Karpas-422 (cell line): ENCODE results near the gene UTP20. TPM values are rescaled to one million over a fixed set of nuclear protein-coding genes. Genes with fewer than 3 reads are reported as not detected.

ENCODE experiments used
- DNase-seq: peaks from one replicate; pipeline ENCODE4 v3.0.0-alpha.2; 2015
- H2AFZ ChIP-seq: fragments of 200-600 bp; sonication (generic); 2 replicates; pipeline ENCODE4 v1.6.1; 2014; ENCODE audit warnings: antibody characterized with exemption, low read length, mixed read lengths
- H3K27ac ChIP-seq: fragments of 200-600 bp; sonication (generic); 2 replicates; pipeline ENCODE4 v1.5.1; 2014; ENCODE audit warnings: mild to moderate bottlenecking, low read length, moderate library complexity
- H3K27me3 ChIP-seq: fragments of 200-600 bp; sonication (generic); 2 replicates; pipeline ENCODE4 v1.6.1; 2014; ENCODE audit warnings: low read length, mixed read lengths
- H3K36me3 ChIP-seq: fragments of 200-600 bp; sonication (generic); 2 replicates; pipeline ENCODE4 v1.6.1; 2014; ENCODE audit warnings: low read length, mixed read lengths; ENCODE audit not compliant: insufficient read depth
- H3K4me1 ChIP-seq: fragments of 200-600 bp; sonication (generic); 2 replicates; pipeline ENCODE4 v1.6.1; 2014; ENCODE audit warnings: mild to moderate bottlenecking, low read length, mixed read lengths
- H3K4me2 ChIP-seq: fragments of 200-600 bp; sonication (generic); 2 replicates; pipeline ENCODE4 v1.6.1; 2014; ENCODE audit warnings: low read length, low read depth, mild to moderate bottlenecking; ENCODE audit not compliant: poor library complexity, severe bottlenecking
- H3K4me3 ChIP-seq: fragments of 200-600 bp; sonication (generic); 2 replicates; pipeline ENCODE4 v1.5.1; 2014; ENCODE audit warnings: mild to moderate bottlenecking, antibody characterized with exemption, low read length, mixed read lengths
- H3K79me2 ChIP-seq: fragments of 200-600 bp; sonication (generic); 2 replicates; pipeline ENCODE4 v1.6.1; 2014; ENCODE audit warnings: mild to moderate bottlenecking, low read length, mixed read lengths
- H3K9ac ChIP-seq: fragments of 200-600 bp; sonication (generic); 2 replicates; pipeline ENCODE4 v1.6.0; 2014; ENCODE audit warnings: low read length
- H3K9me2 ChIP-seq: fragments of 200-600 bp; sonication (generic), shearing (Covaris generic); replicated peaks from 2 replicates; pipeline ENCODE4 v1.6.0; 2014; ENCODE audit warnings: mild to moderate bottlenecking, low read length, moderate library complexity; ENCODE audit not compliant: insufficient read depth
- H3K9me3 ChIP-seq: fragments of 300-700, 200-600 bp; sonication (generic); 2 replicates; pipeline ENCODE4 v1.6.1; 2014; ENCODE audit warnings: low read length, mixed read lengths
- H4K20me1 ChIP-seq: fragments of 200-600 bp; sonication (generic); 2 replicates; pipeline ENCODE4 v1.6.1; 2014; ENCODE audit warnings: mild to moderate bottlenecking, antibody characterized with exemption, low read length, low read depth; ENCODE audit not compliant: insufficient read depth
- total RNA-seq: library from RNA; depleted of rRNA; stranded (reverse); fragments of >200 nt; shearing (Covaris generic); gene quantifications from 2 replicates; pipeline ENCODE4 v1.2.3, GENCODE V29; 2014; ENCODE audit warnings: low replicate concordance; rRNA removed

Gene UTP20
- 9.9 and 15.2 TPM in 2 replicates for total RNA-seq

DNA sequence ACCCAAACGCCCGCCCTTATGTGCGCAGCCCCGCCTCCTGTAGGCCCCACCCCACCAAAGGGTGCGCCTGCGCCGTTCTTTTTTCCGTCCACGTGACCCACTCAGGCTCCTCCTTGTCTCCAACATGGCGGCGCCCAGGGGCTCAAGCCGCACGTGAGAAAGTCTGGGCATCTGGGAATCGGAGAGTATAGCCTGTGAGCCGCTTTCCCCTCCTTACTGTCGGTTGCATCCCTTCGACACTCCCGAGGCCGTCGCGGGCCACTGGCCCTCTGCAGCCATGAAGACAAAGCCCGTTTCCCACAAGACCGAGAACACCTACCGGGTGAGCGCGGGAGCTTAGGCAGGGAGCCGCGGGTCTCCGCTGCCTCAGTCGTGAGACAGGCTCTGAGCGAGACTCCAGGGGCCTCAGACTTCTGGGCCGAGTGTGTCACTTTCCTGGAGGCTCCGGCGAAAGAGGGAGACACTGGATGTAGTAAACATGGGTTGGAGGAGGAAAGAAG is at the start of gene UTP20:
TSS of gene UTP20 (plus strand) at position 100 of the 500 bp plus-strand sequence. CDS start at position 278, 178 bp downstream.
- Histone ChIP-seq H3K9me2 (no peaks in the 10 kb centered on the region), H3K4me2 (peak within 1 kb of the TSS; percentile 88), H3K27ac (no peak within 1 kb of the TSS)

GRCh38 chr12:101230547-101230946 is 49.4 kb upstream of the UTP20 start:
- no peaks in the 10 kb centered on the region for H3K36me3 ChIP-seq
- H3K4me3 ChIP-seq, result no peak overlapping the region
- H3K9me3 ChIP-seq, result no peaks in the 10 kb centered on the region

More for the DNA sequence above, at the start of gene UTP20:
- no peaks in the 10 kb centered on the region for H3K27me3 ChIP-seq
- peak; percentile 98 for DNase-seq
- peak within 1 kb of the TSS; percentile 75 for H3K9ac ChIP-seq
- no peaks in the 10 kb centered on the region for H3K9me3 ChIP-seq
- H2AFZ ChIP-seq, result peak within 1 kb of the TSS; percentile 93; the same call in 1 of the 2 replicates
- H3K36me3 ChIP-seq, result peaks cover 11% of the 10 kb centered on the region; the same call in 1 of the 2 replicates
- peak within 1 kb of the TSS; percentile 92 for H3K4me3 ChIP-seq
- H3K4me1 ChIP-seq, result peaks cover 11% of the 10 kb centered on the region
- H3K79me2 ChIP-seq, result peaks cover 39% of the 10 kb centered on the region
- H4K20me1 ChIP-seq, result no peaks in the 10 kb centered on the region

DNA sequence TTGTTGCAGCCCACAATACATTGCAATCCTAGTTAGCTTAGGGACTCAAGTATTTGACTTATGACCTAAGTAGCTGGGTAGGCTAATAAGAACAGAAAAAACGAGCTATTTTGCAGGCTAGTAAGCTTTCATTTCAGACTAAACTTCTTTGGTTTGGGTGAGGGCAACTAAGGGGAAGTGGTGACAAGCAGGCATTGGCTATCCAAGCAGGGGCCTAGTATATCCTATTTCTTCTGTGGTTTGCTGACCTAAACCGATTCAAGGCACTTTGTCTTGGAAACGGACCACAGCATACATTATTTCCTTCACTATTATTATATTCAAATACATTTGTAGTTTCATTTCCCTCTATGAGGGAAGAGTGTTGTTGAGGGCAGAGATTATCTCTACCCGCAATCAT is 48.3 kb upstream of the UTP20 start:
- Histone ChIP-seq H3K27ac (no peak overlapping the region), H3K9ac (no peak overlapping the region), H3K79me2 (no peaks in the 10 kb centered on the region), H3K9me2 (no peaks in the 10 kb centered on the region), H3K36me3 (no peaks in the 10 kb centered on the region), H4K20me1 (no peaks in the 10 kb centered on the region), H3K4me3 (no peak overlapping the region), H3K4me2 (no peak overlapping the region), H3K4me1 (peaks cover 4% of the 10 kb centered on the region; the same call in 1 of the 2 replicates), H3K27me3 (no peaks in the 10 kb centered on the region), H3K9me3 (no peaks in the 10 kb centered on the region), H2AFZ (no peak overlapping the region)
- DNase-seq, result no peak

More at GRCh38 chr12:101230547-101230946, 49.4 kb upstream of the UTP20 start:
- no peaks in the 10 kb centered on the region for H3K79me2 ChIP-seq
- no peaks in the 10 kb centered on the region for H4K20me1 ChIP-seq
- H3K4me2 ChIP-seq, result no peak overlapping the region
- no peaks in the 10 kb centered on the region for H3K9me2 ChIP-seq
- H3K27ac ChIP-seq, result no peak overlapping the region
- H3K9ac ChIP-seq, result no peak overlapping the region
- no peak for DNase-seq
- H3K27me3 ChIP-seq, result no peaks in the 10 kb centered on the region
- no peak overlapping the region for H2AFZ ChIP-seq
- peaks cover 4% of the 10 kb centered on the region; the same call in 1 of the 2 replicates for H3K4me1 ChIP-seq

GRCh38 chr12:101235686-101236085 is 44.2 kb upstream of the UTP20 start:
- Histone ChIP-seq H2AFZ (no peak overlapping the region), H3K9me3 (no peaks in the 10 kb centered on the region), H4K20me1 (no peaks in the 10 kb centered on the region), H3K9ac (no peak overlapping the region), H3K4me1 (peaks cover 4% of the 10 kb centered on the region; the same call in 1 of the 2 replicates), H3K9me2 (no peaks in the 10 kb centered on the region), H3K4me3 (no peak overlapping the region), H3K36me3 (no peaks in the 10 kb centered on the region), H3K79me2 (no peaks in the 10 kb centered on the region), H3K27ac (no peak overlapping the region), H3K4me2 (no peak overlapping the region), H3K27me3 (no peaks in the 10 kb centered on the region)
- no peak for DNase-seq

DNA sequence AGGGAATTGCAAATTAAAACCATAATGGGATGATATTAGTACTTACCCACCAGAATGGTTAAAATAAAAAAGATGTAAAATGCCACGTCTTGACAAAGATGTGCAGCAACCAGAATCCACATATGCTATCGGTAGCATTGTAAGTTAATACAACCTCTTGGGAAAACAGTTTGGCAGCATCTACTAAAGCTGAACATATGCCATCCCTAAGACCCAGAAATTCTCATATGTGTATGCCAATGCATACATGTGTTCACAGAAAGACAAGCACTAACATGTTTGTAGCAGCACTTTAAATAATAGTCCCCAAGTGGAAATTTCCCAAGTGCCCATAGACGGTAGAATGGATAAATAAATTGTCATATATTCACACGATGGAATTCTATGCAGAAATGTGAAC is 41.6 kb upstream of the UTP20 start:
- Histone ChIP-seq H3K9ac (no peak overlapping the region), H3K4me3 (no peak overlapping the region), H3K36me3 (no peaks in the 10 kb centered on the region), H3K27me3 (no peaks in the 10 kb centered on the region), H3K4me2 (no peak overlapping the region), H3K9me2 (no peaks in the 10 kb centered on the region), H4K20me1 (no peaks in the 10 kb centered on the region), H3K4me1 (peaks cover 2% of the 10 kb centered on the region), H3K9me3 (no peaks in the 10 kb centered on the region), H2AFZ (no peak overlapping the region), H3K27ac (no peak overlapping the region), H3K79me2 (no peaks in the 10 kb centered on the region)
- DNase-seq, result no peak

DNA sequence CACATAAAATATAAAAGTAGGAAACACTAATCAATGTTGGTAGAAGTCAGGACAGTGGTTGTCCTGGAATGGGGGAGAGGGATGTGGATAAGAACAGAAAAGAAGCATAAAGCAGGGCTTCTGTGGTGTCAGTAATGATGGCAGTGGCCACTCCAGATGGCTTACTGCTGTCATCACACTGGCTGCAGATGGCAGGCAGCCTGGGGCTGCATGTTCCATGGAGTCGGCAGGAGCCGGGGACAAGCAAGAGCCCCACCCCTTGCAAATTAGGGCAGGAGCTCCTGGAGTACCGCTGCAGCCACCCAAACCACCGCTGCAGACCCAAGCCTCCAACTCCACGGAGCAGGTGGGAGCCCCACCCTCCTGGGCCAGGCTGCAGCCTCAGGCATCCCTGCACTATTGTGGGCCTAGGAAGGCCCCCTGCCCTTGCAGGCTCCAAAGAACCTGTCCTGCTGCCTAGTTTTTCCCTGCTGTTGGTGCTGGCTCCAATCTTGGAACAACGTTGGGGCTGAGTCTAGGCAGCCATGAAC is 41.0 kb upstream of the UTP20 start:
- H3K4me1 ChIP-seq, result peaks cover 8% of the 10 kb centered on the region
- H3K9me2 ChIP-seq, result no peaks in the 10 kb centered on the region
- no peak overlapping the region for H3K4me3 ChIP-seq
- no peak overlapping the region for H3K27ac ChIP-seq
- H3K4me2 ChIP-seq, result no peak overlapping the region
- no peaks in the 10 kb centered on the region for H3K79me2 ChIP-seq
- no peaks in the 10 kb centered on the region for H3K36me3 ChIP-seq
- H2AFZ ChIP-seq, result no peak overlapping the region
- H3K9me3 ChIP-seq, result no peaks in the 10 kb centered on the region
- no peaks in the 10 kb centered on the region for H3K27me3 ChIP-seq
- H4K20me1 ChIP-seq, result no peaks in the 10 kb centered on the region
- peak; percentile 20 for DNase-seq
- H3K9ac ChIP-seq, result no peak overlapping the region

DNA sequence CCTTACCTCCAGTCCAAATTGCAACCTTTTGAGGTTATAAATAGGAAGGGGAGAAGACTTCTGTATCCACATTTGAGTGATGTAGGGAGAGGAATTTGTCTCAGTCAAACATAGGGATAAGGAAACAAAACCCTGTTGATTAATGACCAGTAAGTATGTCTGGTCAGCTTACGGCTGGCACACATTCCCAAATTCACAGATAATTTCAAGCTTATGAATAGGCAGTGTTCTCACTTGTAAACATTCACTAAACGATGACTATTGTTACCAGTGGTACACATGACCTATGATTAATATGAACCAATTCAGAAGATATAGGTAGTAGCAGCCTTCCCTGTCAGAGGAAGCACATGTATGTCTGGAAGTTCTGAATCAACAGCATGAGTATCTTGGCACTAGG is 36.8 kb upstream of the UTP20 start:
- peak; percentile 33 for DNase-seq
- H3K4me2 ChIP-seq, result peak overlapping the region; percentile 11
- no peak overlapping the region for H3K9ac ChIP-seq
- no peaks in the 10 kb centered on the region for H3K79me2 ChIP-seq
- no peaks in the 10 kb centered on the region for H3K36me3 ChIP-seq
- no peaks in the 10 kb centered on the region for H4K20me1 ChIP-seq
- peaks cover 9% of the 10 kb centered on the region for H3K4me1 ChIP-seq
- no peaks in the 10 kb centered on the region for H3K9me3 ChIP-seq
- no peaks in the 10 kb centered on the region for H3K9me2 ChIP-seq
- H2AFZ ChIP-seq, result no peak overlapping the region
- no peak overlapping the region for H3K27ac ChIP-seq
- no peak overlapping the region for H3K4me3 ChIP-seq
- H3K27me3 ChIP-seq, result no peaks in the 10 kb centered on the region

- no peak for DNase-seq
- Histone ChIP-seq H3K4me3 (no peak overlapping the region), H4K20me1 (no peaks in the 10 kb centered on the region), H3K27ac (no peak overlapping the region), H3K9me3 (no peaks in the 10 kb centered on the region), H2AFZ (no peak overlapping the region), H3K79me2 (no peaks in the 10 kb centered on the region), H3K4me2 (peak overlapping the region; percentile 11), H3K9me2 (no peaks in the 10 kb centered on the region), H3K36me3 (no peaks in the 10 kb centered on the region), H3K9ac (no peak overlapping the region), H3K4me1 (peaks cover 9% of the 10 kb centered on the region), H3K27me3 (no peaks in the 10 kb centered on the region)
Measured at GRCh38 chr12:101243616-101244015, 36.3 kb upstream of the UTP20 start.
